ENCODE measurements around the gene GTPBP2.
A peak's percentile ranks its signal among the peaks of the same experiment; 100 is the strongest.

GTPBP2 gene

GRCh38 chr6:43628393-43629103 is 516 bp downstream of the GTPBP2 start (continued):
- no peak for TF ChIP-seq ZNF214 (tag by site-specific recombination; IDR thresholded peaks at IDR 0.05; ENCODE audit: borderline replicate concordance)
- TF ChIP-seq OVOL3 (tag by site-specific recombination; IDR thresholded peaks at IDR 0.05) = no peak
- TF ChIP-seq ZBTB48 (tag by site-specific recombination; IDR thresholded peaks at IDR 0.05) = 0 out of 2 replicates have a peak, but pooled peaks have one; percentile 12
- no peak for TF ChIP-seq MEIS1 (CRISPR knock-in tag; IDR thresholded peaks at IDR 0.05; ENCODE audit: borderline replicate concordance)
- TF ChIP-seq KLF10 (tag by site-specific recombination; IDR thresholded peaks at IDR 0.05) = no peak
- no peak for TF ChIP-seq PBX3 (CRISPR knock-in tag; IDR thresholded peaks at IDR 0.05)
- no peak; the same call in 1 of the 2 replicates for TF ChIP-seq ZFP37 (tag by site-specific recombination; IDR thresholded peaks at IDR 0.05)
- TF ChIP-seq ZNF2 (tag by site-specific recombination; IDR thresholded peaks at IDR 0.05) = peak; percentile 10; the same call in 1 of the 2 replicates
- TF ChIP-seq ZNF473 (tag by site-specific recombination; IDR thresholded peaks at IDR 0.05) = no peak
- TF ChIP-seq ZNF544 (tag by site-specific recombination; IDR thresholded peaks at IDR 0.05) = no peak
- no peak for TF ChIP-seq ZBTB8A (tag by site-specific recombination; IDR thresholded peaks at IDR 0.05)
- TF ChIP-seq ZNF791 (tag by site-specific recombination; IDR thresholded peaks at IDR 0.05) = no peak
- TF ChIP-seq ZNF404 (tag by site-specific recombination; IDR thresholded peaks at IDR 0.05) = no peak
- no peak for TF ChIP-seq ZNF211 (tag by site-specific recombination; IDR thresholded peaks at IDR 0.05; ENCODE audit: low read depth)
- no peak for TF ChIP-seq ZNF292 (tag by site-specific recombination; IDR thresholded peaks at IDR 0.05; ENCODE audit: borderline replicate concordance, low read depth)
- TF ChIP-seq ZNF514 (tag by site-specific recombination; IDR thresholded peaks at IDR 0.05) = no peak
- no peak for TF ChIP-seq ZNF501 (tag by site-specific recombination; IDR thresholded peaks at IDR 0.05)
- no peak for TF ChIP-seq YY1 (tag by site-specific recombination; IDR thresholded peaks at IDR 0.05)
- TF ChIP-seq BCL6B (tag by site-specific recombination; IDR thresholded peaks at IDR 0.05) = no peak
- no peak for TF ChIP-seq ZNF350 (tag by site-specific recombination; IDR thresholded peaks at IDR 0.05)
- peak; percentile 96 for TF ChIP-seq GLIS2 (tag by site-specific recombination; IDR thresholded peaks at IDR 0.05)
- TF ChIP-seq KLF17 (tag by site-specific recombination; IDR thresholded peaks at IDR 0.05) = peak; percentile 29; the same call in 1 of the 2 replicates
- peak; percentile 85 for TF ChIP-seq ZNF366 (tag by site-specific recombination; conservative IDR thresholded peaks at IDR 0.05)
- TF ChIP-seq ZNF747 (tag by site-specific recombination; IDR thresholded peaks at IDR 0.05) = no peak
- TF ChIP-seq HIC1 (tag by site-specific recombination; IDR thresholded peaks at IDR 0.05) = no peak
- TF ChIP-seq ZNF175 (tag by site-specific recombination; IDR thresholded peaks at IDR 0.05) = no peak
- TF ChIP-seq ZNF704 (tag by site-specific recombination; IDR thresholded peaks at IDR 0.05) = no peak
- TF ChIP-seq ZSCAN18 (tag by site-specific recombination; IDR thresholded peaks at IDR 0.05) = no peak
- no peak; the same call in none of the 2 replicates for TF ChIP-seq SP3 (tag by site-specific recombination; IDR thresholded peaks at IDR 0.05)
- no peak for TF ChIP-seq ZNF16 (tag by site-specific recombination; IDR thresholded peaks at IDR 0.05; ENCODE audit: low read depth)
- TF ChIP-seq ZNF768 (tag by site-specific recombination; IDR thresholded peaks at IDR 0.05) = no peak
